Mesendoderm (in vitro differentiated cells): ENCODE results near the gene CDK19.

Source experiments
- DNase-seq: peaks from one replicate; pipeline ENCODE4 v3.0.0; 2013
- H2AK5ac ChIP-seq: 2 replicates; pipeline ENCODE4 v1.6.1; 2013; ENCODE audit warnings: low read length, inconsistent platforms
- H2BK120ac ChIP-seq: 2 replicates; pipeline ENCODE4 v1.6.1; 2013; ENCODE audit warnings: low read depth, mild to moderate bottlenecking, low read length, moderate library complexity, mixed read lengths
- H2BK15ac ChIP-seq: replicated peaks from 2 replicates; pipeline ENCODE4 v1.6.1; 2013; ENCODE audit warnings: low read depth, mild to moderate bottlenecking, moderate library complexity
- H2BK5ac ChIP-seq: 2 replicates; pipeline ENCODE4 v1.6.1; 2013; ENCODE audit warnings: low read length, inconsistent platforms
- H3K18ac ChIP-seq: 2 replicates; pipeline ENCODE4 v1.6.1; 2013; ENCODE audit warnings: mild to moderate bottlenecking, low read length, mixed read lengths
- H3K23ac ChIP-seq: one replicate; pipeline ENCODE4 v1.6.1; 2013; ENCODE audit warnings: low read length
- H3K27ac ChIP-seq: 2 replicates; pipeline ENCODE4 v1.5.1; 2013; ENCODE audit warnings: low read depth, mild to moderate bottlenecking, inconsistent platforms, low read length, moderate library complexity
- H3K27me3 ChIP-seq: 2 replicates; pipeline ENCODE4 v1.6.1; 2013; ENCODE audit warnings: low read length, control low read depth, mild to moderate bottlenecking, inconsistent platforms; ENCODE audit not compliant: insufficient read depth, poor library complexity
- H3K36me3 ChIP-seq: 2 replicates; pipeline ENCODE4 v1.6.1; 2013; ENCODE audit warnings: low read length, inconsistent platforms; ENCODE audit not compliant: control insufficient read depth, insufficient read depth
- H3K4ac ChIP-seq: one replicate; pipeline ENCODE4 v1.6.1; 2013; ENCODE audit warnings: low read depth, mild to moderate bottlenecking, low read length, moderate library complexity
- H3K4me1 ChIP-seq: 2 replicates; pipeline ENCODE4 v1.6.1; 2013; ENCODE audit warnings: low read depth, low read length, inconsistent platforms; ENCODE audit not compliant: control insufficient read depth
- H3K4me2 ChIP-seq: 2 replicates; pipeline ENCODE4 v1.6.1; 2013; ENCODE audit warnings: low read length
- H3K4me3 ChIP-seq: 2 replicates; pipeline ENCODE4 v1.5.1; 2013; ENCODE audit warnings: mild to moderate bottlenecking, low read length
- H3K56ac ChIP-seq: one replicate; pipeline ENCODE4 v1.6.1; 2013; ENCODE audit warnings: low read length
- H3K79me1 ChIP-seq: 2 replicates; pipeline ENCODE4 v1.6.1; 2013; ENCODE audit warnings: low read length, inconsistent platforms
- H3K79me2 ChIP-seq: 2 replicates; pipeline ENCODE4 v1.6.1; 2013; ENCODE audit warnings: mild to moderate bottlenecking, low read length; ENCODE audit not compliant: control insufficient read depth, insufficient read depth
- H3K9ac ChIP-seq: 2 replicates; pipeline ENCODE4 v1.6.1; 2013; ENCODE audit warnings: low read length, inconsistent platforms
- H4K5ac ChIP-seq: one replicate; pipeline ENCODE4 v1.6.1; 2013; ENCODE audit warnings: low read length
- H4K8ac ChIP-seq: one replicate; pipeline ENCODE4 v1.6.1; 2013; ENCODE audit warnings: low read depth, mild to moderate bottlenecking, control low read depth, low read length, moderate library complexity
- WGBS: extraction: QIAGEN DNeasy Blood & Tissue Kit; methylation state at CpG from one replicate; pipeline ENCODE4 v1.1.7; 2013; ENCODE audit warnings: low lambda C conversion rate, missing lambda C conversion rate; ENCODE audit not compliant: insufficient coverage; ENCODE audit errors: extremely low coverage; 5-methylcytosine and 5-hydroxymethylcytosine counted together

The CDK19 gene

GRCh38 chr6:110703906-110704594 lies 111.2 kb downstream of the CDK19 start:
- Histone ChIP-seq H3K27ac (no peak overlapping the region), H2BK5ac (no peak overlapping the region), H3K79me1 (no peaks in the 10 kb centered on the region), H3K79me2 (no peaks in the 10 kb centered on the region), H3K36me3 (no peaks in the 10 kb centered on the region), H2BK15ac (no peak overlapping the region), H3K23ac (no peak overlapping the region), H3K4me1 (no peaks in the 10 kb centered on the region), H4K8ac (no peak overlapping the region), H3K4me2 (no peak overlapping the region), H3K27me3 (no peaks in the 10 kb centered on the region), H3K56ac (no peak overlapping the region), H3K4ac (no peak overlapping the region), H3K4me3 (no peak overlapping the region), H3K18ac (no peak overlapping the region), H2BK120ac (no peak overlapping the region), H4K5ac (no peak overlapping the region), H3K9ac (no peak overlapping the region), H2AK5ac (no peak overlapping the region)
- no peak for DNase-seq

- Histone ChIP-seq H3K4me1 (no peaks in the 10 kb centered on the region), H3K56ac (no peak overlapping the region), H3K27me3 (no peaks in the 10 kb centered on the region), H2AK5ac (no peak overlapping the region), H3K9ac (no peak overlapping the region), H3K27ac (no peak overlapping the region), H3K4ac (no peak overlapping the region), H4K5ac (no peak overlapping the region), H3K36me3 (no peaks in the 10 kb centered on the region), H3K4me3 (no peak overlapping the region), H3K79me1 (no peaks in the 10 kb centered on the region), H3K18ac (no peak overlapping the region), H3K4me2 (no peak overlapping the region), H2BK120ac (no peak overlapping the region), H3K23ac (no peak overlapping the region), H2BK5ac (no peak overlapping the region), H3K79me2 (no peaks in the 10 kb centered on the region), H2BK15ac (no peak overlapping the region), H4K8ac (no peak overlapping the region)
- no CpG with 5 or more reads among the region's 2 CpGs for WGBS
- no peak for DNase-seq
Observed at GRCh38 chr6:110703010-110703905, 112.0 kb downstream of the CDK19 start.

GRCh38 chr6:110699780-110700179 lies 115.5 kb downstream of the CDK19 start:
- Histone ChIP-seq H4K5ac (no peak overlapping the region), H3K79me2 (no peaks in the 10 kb centered on the region), H3K4me3 (no peak overlapping the region), H2BK120ac (no peak overlapping the region), H3K27ac (no peak overlapping the region), H2BK15ac (no peak overlapping the region), H3K4ac (no peak overlapping the region), H3K79me1 (no peaks in the 10 kb centered on the region), H3K23ac (no peak overlapping the region), H2BK5ac (no peak overlapping the region), H3K4me2 (no peak overlapping the region), H3K36me3 (no peaks in the 10 kb centered on the region), H3K56ac (no peak overlapping the region), H3K9ac (no peak overlapping the region), H3K4me1 (no peaks in the 10 kb centered on the region), H3K18ac (no peak overlapping the region), H4K8ac (no peak overlapping the region), H3K27me3 (no peaks in the 10 kb centered on the region), H2AK5ac (no peak overlapping the region)
- no peak for DNase-seq
- WGBS, result no CpG with 5 or more reads among the region's 3 CpGs

- H4K5ac ChIP-seq, result no peak overlapping the region
- no peaks in the 10 kb centered on the region for H3K4me1 ChIP-seq
- no peaks in the 10 kb centered on the region for H3K79me2 ChIP-seq
- no peaks in the 10 kb centered on the region for H3K79me1 ChIP-seq
- H2BK5ac ChIP-seq, result no peak overlapping the region
- no peak overlapping the region for H3K4ac ChIP-seq
- DNase-seq, result no peak
- no peak overlapping the region for H3K9ac ChIP-seq
- no peak overlapping the region for H3K56ac ChIP-seq
- H3K4me3 ChIP-seq, result no peak overlapping the region
- H4K8ac ChIP-seq, result no peak overlapping the region
- H2AK5ac ChIP-seq, result no peak overlapping the region
- H2BK120ac ChIP-seq, result no peak overlapping the region
- H3K27ac ChIP-seq, result no peak overlapping the region
- H3K27me3 ChIP-seq, result no peaks in the 10 kb centered on the region
- H3K23ac ChIP-seq, result no peak overlapping the region
- H3K36me3 ChIP-seq, result no peaks in the 10 kb centered on the region
- no peak overlapping the region for H3K18ac ChIP-seq
- no peak overlapping the region for H2BK15ac ChIP-seq
- no peak overlapping the region for H3K4me2 ChIP-seq
Observed at GRCh38 chr6:110693994-110694393, 121.3 kb downstream of the CDK19 start.

- no peaks in the 10 kb centered on the region for H3K27me3 ChIP-seq
- no peak overlapping the region for H3K23ac ChIP-seq
Observed at GRCh38 chr6:110693296-110693695, 122.0 kb downstream of the CDK19 start.

More at GRCh38 chr6:110693296-110693695, 122.0 kb downstream of the CDK19 start:
- Histone ChIP-seq H3K4me2 (no peak overlapping the region), H4K5ac (no peak overlapping the region), H3K79me2 (no peaks in the 10 kb centered on the region), H3K79me1 (no peaks in the 10 kb centered on the region), H3K56ac (no peak overlapping the region), H2BK5ac (no peak overlapping the region), H3K4ac (no peak overlapping the region), H2BK120ac (no peak overlapping the region), H4K8ac (no peak overlapping the region), H3K36me3 (no peaks in the 10 kb centered on the region), H2BK15ac (no peak overlapping the region), H3K4me1 (no peaks in the 10 kb centered on the region), H2AK5ac (no peak overlapping the region), H3K4me3 (no peak overlapping the region), H3K27ac (no peak overlapping the region), H3K18ac (no peak overlapping the region), H3K9ac (no peak overlapping the region)
- WGBS, result no CpG with 5 or more reads among the region's 3 CpGs
- DNase-seq, result no peak
